H1 (cell line): ENCODE data around the gene RTL5. TPM values are rescaled to one million over a fixed set of nuclear protein-coding genes. Genes with fewer than 3 reads are reported as not detected.

Experiments
- CTCF ChIA-PET: fragments of 300-600 bp; sonication (Branson Sonifier 250); formaldehyde crosslinking; loops from one replicate; lab custom pipeline; 2021; ENCODE audit not compliant: partially characterized antibody; lab: Charles Lee
- POLR2A ChIA-PET: fragments of 300-600 bp; sonication (Branson Sonifier 250); formaldehyde crosslinking; loops from one replicate; lab custom pipeline; 2021; ENCODE audit warnings: inconsistent platforms; ENCODE audit not compliant: partially characterized antibody; lab: Charles Lee
- DNase-seq, 2 experiments: peaks; one replicate each; pipeline versions ENCODE4 v3.0.0 to v3.0.0-alpha.2; 2010 to 2022; ENCODE audit warnings: low spot score in 2 of 2, low read depth in 1 of 2, mixed read lengths in 1 of 2
- FAIRE-seq: peaks from 2 replicates; lab custom pipeline; 2011; peaks lifted over from hg19 to GRCh38; lab: Jason Lieb, UNC
- H2AFZ ChIP-seq: 2 replicates; pipeline ENCODE4 v1.8.1; 2012; ENCODE audit warnings: low read length, inconsistent platforms
- H2AK5ac ChIP-seq: 2 replicates; pipeline ENCODE4 v1.6.1; 2013; ENCODE audit warnings: low read depth, low read length
- H2BK120ac ChIP-seq: replicated peaks from 2 replicates; pipeline ENCODE3; 2013; ENCODE audit warnings: low read depth, low read length, inconsistent platforms
- H2BK12ac ChIP-seq: 2 replicates; pipeline ENCODE4 v1.6.1; 2013; ENCODE audit warnings: low read depth, low read length
- H2BK15ac ChIP-seq: 2 replicates; pipeline ENCODE4 v1.6.1; 2013; ENCODE audit warnings: low read length
- H2BK20ac ChIP-seq: 2 replicates; pipeline ENCODE4 v1.6.1; 2013; ENCODE audit warnings: low read length
- H2BK5ac ChIP-seq: 2 replicates; pipeline ENCODE4 v1.6.1; 2013; ENCODE audit warnings: low read depth, low read length
- H3K14ac ChIP-seq: 2 replicates; pipeline ENCODE4 v1.6.1; 2013; ENCODE audit warnings: inconsistent platforms; ENCODE audit not compliant: insufficient read length
- H3K18ac ChIP-seq: 2 replicates; pipeline ENCODE4 v1.6.1; 2013; ENCODE audit warnings: low read length; ENCODE audit errors: extremely low read depth
- H3K23ac ChIP-seq: 2 replicates; pipeline ENCODE4 v1.6.1; 2013; ENCODE audit warnings: inconsistent platforms; ENCODE audit not compliant: insufficient read length
- H3K23me2 ChIP-seq: 2 replicates; pipeline ENCODE4 v1.6.1; 2013; ENCODE audit warnings: low read depth, low read length
- H3K27ac ChIP-seq: 2 replicates; pipeline ENCODE4 v1.6.1; 2011; ENCODE audit warnings: low read depth, low read length, inconsistent platforms
- H3K27me3 ChIP-seq, 4 experiments: replicated peaks in 1 of 4; 1 replicate in 1 of 4; 2 replicates in 3 of 4; pipeline versions ENCODE4 v1.6.1 to v1.8.1; 2011 to 2013; ENCODE audit warnings: low read length in 3 of 4, mild to moderate bottlenecking in 3 of 4, inconsistent platforms in 2 of 4, mixed read lengths in 2 of 4, moderate library complexity in 1 of 4; ENCODE audit not compliant: control insufficient read depth in 3 of 4, insufficient read depth in 3 of 4; ENCODE audit errors: extremely low read depth in 1 of 4
- H3K36me3 ChIP-seq, 4 experiments: 2 replicates each; pipeline versions ENCODE4 v1.6.1 to v1.8.1; 2011 to 2013; ENCODE audit warnings: mild to moderate bottlenecking in 4 of 4, low read length in 3 of 4, moderate library complexity in 2 of 4, control low read depth in 1 of 4, inconsistent platforms in 1 of 4; ENCODE audit not compliant: insufficient read depth in 4 of 4, control insufficient read depth in 2 of 4
- H3K4ac ChIP-seq: replicated peaks from 2 replicates; pipeline ENCODE3; 2013; ENCODE audit warnings: low read length, low read depth, mixed read lengths, inconsistent platforms; ENCODE audit not compliant: insufficient read length
- H3K4me1 ChIP-seq, 4 experiments: replicated peaks in 1 of 4; 1 replicate in 1 of 4; 2 replicates in 3 of 4; pipeline versions ENCODE4 v1.6.1 to v1.8.1; 2011 to 2013; ENCODE audit warnings: low read length in 3 of 4, inconsistent platforms in 2 of 4, mixed read lengths in 1 of 4; ENCODE audit not compliant: insufficient read depth in 4 of 4, control insufficient read depth in 3 of 4
- H3K4me2 ChIP-seq, 2 experiments: 2 replicates each; pipeline versions ENCODE4 v1.6.1 to v1.8.1; 2011 to 2013; ENCODE audit warnings: low read depth in 2 of 2, low read length in 2 of 2, control low read depth in 1 of 2, inconsistent platforms in 1 of 2, mild to moderate bottlenecking in 1 of 2; ENCODE audit not compliant: insufficient read depth in 1 of 2
- H3K4me3 ChIP-seq, 4 experiments: fragments of 200-600, 300-600 bp in 1 of 4; sonication (generic), shearing (Covaris generic), sonication (Bioruptor Twin) in 1 of 4; 2 replicates each; pipeline versions ENCODE4 v1.5.1 to v1.8.1; 2011 to 2016; ENCODE audit warnings: low read length in 4 of 4, low read depth in 3 of 4, control low read depth in 2 of 4, inconsistent platforms in 2 of 4, mild to moderate bottlenecking in 2 of 4, mixed read lengths in 1 of 4, moderate library complexity in 1 of 4; ENCODE audit not compliant: insufficient read depth in 2 of 4; ENCODE audit errors: extremely low read depth in 1 of 4
- H3K56ac ChIP-seq: replicated peaks from 2 replicates; pipeline ENCODE3; 2013; ENCODE audit warnings: low read depth, mild to moderate bottlenecking, mixed read lengths, low read length, inconsistent platforms; ENCODE audit not compliant: insufficient read length
- H3K79me1 ChIP-seq: 2 replicates; pipeline ENCODE4 v1.6.1; 2013; ENCODE audit warnings: low read depth, low read length, control low read depth
- H3K79me2 ChIP-seq, 2 experiments: 2 replicates each; pipeline versions ENCODE4 v1.6.1 to v1.8.1; 2012 to 2013; ENCODE audit warnings: low read length in 2 of 2, mild to moderate bottlenecking in 2 of 2, inconsistent platforms in 1 of 2; ENCODE audit not compliant: insufficient read depth in 2 of 2, control insufficient read depth in 1 of 2
- H3K9ac ChIP-seq, 4 experiments: replicated peaks in 1 of 4; 1 replicate in 1 of 4; 2 replicates in 3 of 4; pipeline versions ENCODE4 v1.6.1 to v1.8.1; 2011 to 2013; ENCODE audit warnings: low read depth in 3 of 4, low read length in 3 of 4, control low read depth in 2 of 4, mild to moderate bottlenecking in 2 of 4, moderate library complexity in 2 of 4, inconsistent platforms in 1 of 4; ENCODE audit errors: extremely low read depth in 1 of 4
- H3K9me3 ChIP-seq, 2 experiments: 2 replicates each; pipeline versions ENCODE4 v1.6.1 to v1.8.1; 2012 to 2013; ENCODE audit warnings: mild to moderate bottlenecking in 2 of 2, moderate library complexity in 2 of 2, control low read depth in 1 of 2, inconsistent platforms in 1 of 2, low read depth in 1 of 2, low read length in 1 of 2, mixed read lengths in 1 of 2; ENCODE audit not compliant: insufficient read depth in 2 of 2
- H4K20me1 ChIP-seq, 2 experiments: replicated peaks in 1 of 2; 2 replicates each; pipeline versions ENCODE3 to v1.8.1; 2011 to 2013; ENCODE audit warnings: inconsistent platforms in 2 of 2, low read length in 2 of 2, mild to moderate bottlenecking in 1 of 2; ENCODE audit not compliant: insufficient read depth in 2 of 2, control insufficient read depth in 1 of 2
- H4K5ac ChIP-seq: 2 replicates; pipeline ENCODE4 v1.6.1; 2013; ENCODE audit warnings: low read length, low read depth, mixed read lengths, inconsistent platforms; ENCODE audit not compliant: insufficient read length
- H4K8ac ChIP-seq: 2 replicates; pipeline ENCODE4 v1.8.0; 2013; ENCODE audit warnings: mild to moderate bottlenecking, moderate library complexity, low read length, inconsistent platforms; ENCODE audit not compliant: insufficient read depth; ENCODE audit errors: extremely low read depth
- H4K91ac ChIP-seq: replicated peaks from 2 replicates; pipeline ENCODE3; 2013; ENCODE audit warnings: low read length, mixed read lengths, inconsistent platforms; ENCODE audit not compliant: insufficient read length
- HDAC2 ChIP-seq, 2 experiments: fragments of 300-600 bp in 1 of 2; sonication (generic) in 1 of 2; IDR thresholded peaks; 2 replicates each; pipeline ENCODE4 v1.6.1; 2011 to 2012; ENCODE audit warnings: low read depth in 2 of 2, low read length in 2 of 2, mild to moderate bottlenecking in 2 of 2, moderate library complexity in 2 of 2, borderline replicate concordance in 1 of 2, inconsistent platforms in 1 of 2
- SUZ12 ChIP-seq: fragments of 200-600 bp; sonication (generic); IDR thresholded peaks from 2 replicates; pipeline ENCODE4 v1.6.1; 2012; ENCODE audit warnings: mild to moderate bottlenecking, inconsistent platforms, low read length, moderate library complexity, mixed read lengths
- TAF1 ChIP-seq: IDR thresholded peaks from 2 replicates; pipeline ENCODE4 v1.6.1; 2011; ENCODE audit warnings: mild to moderate bottlenecking, low read depth, low read length
- WGBS, 2 experiments: shearing (Covaris generic) in 1 of 2; methylation state at CpG; one replicate each; pipeline versions ENCODE4 v1.1.6 to v1.1.7; 2013 to 2015; ENCODE audit warnings: low lambda C conversion rate in 2 of 2, mixed read lengths in 2 of 2, inconsistent platforms in 1 of 2, low coverage in 1 of 2, missing lambda C conversion rate in 1 of 2; ENCODE audit not compliant: insufficient replicate concordance in 2 of 2, insufficient coverage in 1 of 2, insufficient read length in 1 of 2; ENCODE audit errors: extremely low coverage in 1 of 2, missing lambda C conversion rate in 1 of 2; 5-methylcytosine and 5-hydroxymethylcytosine counted together
- polyA plus RNA-seq, 7 experiments: library from polyadenylated mRNA; depleted of rRNA in 3 of 7; stranded (reverse) in 5 of 7; unstranded in 2 of 7; fragments of >200 nt in 5 of 7; fragments of 200-250 nt in 2 of 7; gene quantifications; 1 replicate in 5 of 7; 2 replicates in 1 of 7; 4 replicates in 1 of 7; pipeline versions ENCODE4 v1.2.1 to v1.2.3, GENCODE V29; 2011 to 2013; ENCODE audit warnings: missing spikeins in 2 of 7, mixed read lengths in 2 of 7
- total RNA-seq: library from RNA; stranded (reverse); fragmentation: NEBNext Ultra II Directional; extraction: Animal tissue kit (Norgen Biotek cat#: 25700); gene quantifications from 2 replicates; pipeline ENCODE4 v1.2.1, GENCODE V29; 2021

Gene RTL5
- total and polyA plus RNA-seq, 2 of the 8 experiments (the other 6 are each of a cell fraction or from before 2014, with no cell fraction given), result 0.57 to 1.9 TPM

DNA sequence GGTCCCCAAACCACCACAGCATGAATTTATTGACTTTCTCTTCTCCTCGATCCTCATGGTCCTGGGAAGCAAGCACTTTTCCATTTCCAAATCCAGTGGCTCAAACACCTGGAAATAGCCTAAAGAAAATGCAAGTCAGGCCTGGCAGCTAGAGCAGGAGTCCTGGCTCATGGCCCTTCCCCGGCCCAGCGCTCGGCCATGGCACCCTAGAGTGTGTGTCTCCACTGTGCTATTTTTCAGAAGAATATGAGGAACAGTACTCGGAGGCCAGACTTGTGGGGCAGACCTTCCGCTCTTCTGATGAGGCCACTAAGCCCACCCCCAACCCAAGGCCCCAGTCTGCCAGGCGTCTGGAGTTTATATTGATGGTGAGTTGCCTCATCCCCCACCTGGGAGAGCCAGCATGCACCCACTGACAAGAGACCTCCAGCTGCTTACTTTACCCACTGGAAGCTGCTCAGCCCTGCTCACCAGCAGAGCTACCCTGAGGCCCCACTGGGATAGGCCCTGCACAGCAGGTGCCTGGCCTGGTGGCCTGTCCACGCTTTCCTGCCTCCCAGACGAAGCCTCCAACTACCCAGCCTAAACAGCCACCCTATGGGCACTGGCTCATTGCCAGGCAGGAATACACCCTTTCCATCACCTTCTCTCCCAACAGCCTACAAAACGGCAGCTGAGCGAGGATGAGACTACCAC, 2.3 kb upstream of the RTL5 start:
- Histone ChIP-seq H3K23me2 (peaks cover 5% of the 10 kb centered on the region; the same call in 1 of the 2 replicates), H3K23ac (no peak overlapping the region), H2AK5ac (no peak overlapping the region), H3K9ac (no peak overlapping the region), H2BK5ac (no peak overlapping the region), H3K4me3 (no peak overlapping the region), H2AFZ (no peak overlapping the region), H2BK12ac (no peak overlapping the region), H3K4me1 (peaks cover 0 to 4% (median 1%) of the 10 kb centered on the region in 4 experiments; a peak in 4 of 7 replicates), H4K8ac (no peak overlapping the region), H3K14ac (no peak overlapping the region), H3K27me3 (peaks cover 12 to 39% (median 32%) of the 10 kb centered on the region in 4 experiments), H2BK15ac (no peak overlapping the region), H3K4ac (no peak overlapping the region), H3K18ac (no peak overlapping the region), H3K79me1 (no peaks in the 10 kb centered on the region), H4K5ac (no peak overlapping the region), H3K36me3 (no peaks in the 10 kb centered on the region; a peak in 2 of 8 replicates), H3K4me2 (no peak overlapping the region), H4K91ac (no peak overlapping the region), H4K20me1 (peaks cover 3 to 10% of the 10 kb centered on the region in 2 experiments), H2BK120ac (no peak overlapping the region), H3K27ac (no peak overlapping the region), H3K56ac (no peak overlapping the region), H3K9me3 (peaks cover 0 to 4% of the 10 kb centered on the region in 2 experiments; a peak in 1 of 4 replicates), H3K79me2 (no peaks in the 10 kb centered on the region), H2BK20ac (no peak overlapping the region)
- POLR2A ChIA-PET, result no interaction called here
- DNase-seq (no peak), FAIRE-seq (no peak)
- 92% methylated on average over 6 of the region's 11 CpGs; no CpG with 5 or more reads in 1 of the 2 experiments for WGBS, 2 experiments
- TF ChIP-seq HDAC2 (IDR thresholded peaks at IDR 0.05; ENCODE audit: borderline replicate concordance in 1 of 2, low read depth in 2 of 2, low read length in 2 of 2), result no peak
- no peak for TF ChIP-seq TAF1
- TF ChIP-seq SUZ12, result no peak
- CTCF ChIA-PET, result no interaction called here
